Osteocyte (in vitro differentiated cells): ENCODE data around the gene APBB1IP. TPM values are rescaled to one million over a fixed set of nuclear protein-coding genes. Genes with fewer than 3 reads are reported as not detected.

Experiments used
- DNase-seq: peaks from one replicate; pipeline ENCODE4 v3.0.0; 2021; ENCODE audit warnings: mixed read lengths; ENCODE audit not compliant: unreplicated experiment; ENCODE audit errors: extremely low spot score
- H3K27ac Mint-ChIP-seq: one replicate; pipeline ENCODE4 v1.8.0; 2021; ENCODE audit warnings: mild to moderate bottlenecking, mixed read lengths; ENCODE audit not compliant: unreplicated experiment
- H3K27me3 Mint-ChIP-seq: one replicate; pipeline ENCODE4 v1.8.0; 2021; ENCODE audit warnings: mixed read lengths; ENCODE audit not compliant: unreplicated experiment
- H3K36me3 Mint-ChIP-seq: one replicate; pipeline ENCODE4 v1.8.0; 2021; ENCODE audit warnings: mixed read lengths; ENCODE audit not compliant: unreplicated experiment
- H3K4me1 Mint-ChIP-seq: one replicate; pipeline ENCODE4 v1.8.0; 2021; ENCODE audit warnings: mixed read lengths; ENCODE audit not compliant: unreplicated experiment
- H3K4me3 Mint-ChIP-seq: one replicate; pipeline ENCODE4 v1.8.0; 2021; ENCODE audit warnings: mild to moderate bottlenecking, moderate library complexity, mixed read lengths; ENCODE audit not compliant: unreplicated experiment
- H3K9me3 Mint-ChIP-seq: one replicate; pipeline ENCODE4 v1.8.0; 2021; ENCODE audit warnings: mixed read lengths; ENCODE audit not compliant: unreplicated experiment
- total RNA-seq: library from RNA; stranded (reverse); gene quantifications from 2 replicates; pipeline ENCODE4 v1.2.1, GENCODE V29; 2021
- TF ChIP-seq, protein P1 (sequence below): fragments of 200-600 bp; sonication (generic); IDR thresholded peaks from 2 replicates; pipeline ENCODE4 v1.5.0; 2021; ENCODE audit warnings: antibody characterized with exemption, mild to moderate bottlenecking, moderate library complexity

Gene APBB1IP
- total RNA-seq, 1 donor from 2014 or later, result not detected

DNA sequence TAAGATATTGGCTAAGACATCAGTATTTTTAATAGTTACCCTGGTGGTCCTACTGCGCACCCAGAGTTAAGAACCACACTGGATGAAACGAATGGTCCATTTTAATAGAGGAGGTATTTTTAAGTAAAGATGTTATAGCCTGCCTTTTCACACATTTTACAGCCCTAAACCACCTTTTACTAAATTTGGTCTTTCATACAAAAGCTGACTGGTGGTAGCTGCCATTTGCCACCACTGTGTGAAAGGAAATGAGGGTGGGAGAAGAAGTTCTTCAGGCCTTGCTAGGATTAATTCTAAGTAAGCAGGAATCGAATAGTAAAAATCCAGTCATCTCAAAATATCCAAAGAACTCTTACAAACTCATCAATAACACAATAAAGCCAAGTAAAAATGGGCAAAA, 15.2 kb upstream of the APBB1IP start:
- Mint-ChIP-seq H3K27ac (no peak overlapping the region), H3K4me1 (no peaks in the 10 kb centered on the region), H3K9me3 (peaks cover 4% of the 10 kb centered on the region), H3K36me3 (no peaks in the 10 kb centered on the region), H3K4me3 (no peak overlapping the region), H3K27me3 (no peaks in the 10 kb centered on the region)
- no peak for DNase-seq
- TF ChIP-seq, protein P1, sequence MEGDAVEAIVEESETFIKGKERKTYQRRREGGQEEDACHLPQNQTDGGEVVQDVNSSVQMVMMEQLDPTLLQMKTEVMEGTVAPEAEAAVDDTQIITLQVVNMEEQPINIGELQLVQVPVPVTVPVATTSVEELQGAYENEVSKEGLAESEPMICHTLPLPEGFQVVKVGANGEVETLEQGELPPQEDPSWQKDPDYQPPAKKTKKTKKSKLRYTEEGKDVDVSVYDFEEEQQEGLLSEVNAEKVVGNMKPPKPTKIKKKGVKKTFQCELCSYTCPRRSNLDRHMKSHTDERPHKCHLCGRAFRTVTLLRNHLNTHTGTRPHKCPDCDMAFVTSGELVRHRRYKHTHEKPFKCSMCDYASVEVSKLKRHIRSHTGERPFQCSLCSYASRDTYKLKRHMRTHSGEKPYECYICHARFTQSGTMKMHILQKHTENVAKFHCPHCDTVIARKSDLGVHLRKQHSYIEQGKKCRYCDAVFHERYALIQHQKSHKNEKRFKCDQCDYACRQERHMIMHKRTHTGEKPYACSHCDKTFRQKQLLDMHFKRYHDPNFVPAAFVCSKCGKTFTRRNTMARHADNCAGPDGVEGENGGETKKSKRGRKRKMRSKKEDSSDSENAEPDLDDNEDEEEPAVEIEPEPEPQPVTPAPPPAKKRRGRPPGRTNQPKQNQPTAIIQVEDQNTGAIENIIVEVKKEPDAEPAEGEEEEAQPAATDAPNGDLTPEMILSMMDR, result no peak

DNA sequence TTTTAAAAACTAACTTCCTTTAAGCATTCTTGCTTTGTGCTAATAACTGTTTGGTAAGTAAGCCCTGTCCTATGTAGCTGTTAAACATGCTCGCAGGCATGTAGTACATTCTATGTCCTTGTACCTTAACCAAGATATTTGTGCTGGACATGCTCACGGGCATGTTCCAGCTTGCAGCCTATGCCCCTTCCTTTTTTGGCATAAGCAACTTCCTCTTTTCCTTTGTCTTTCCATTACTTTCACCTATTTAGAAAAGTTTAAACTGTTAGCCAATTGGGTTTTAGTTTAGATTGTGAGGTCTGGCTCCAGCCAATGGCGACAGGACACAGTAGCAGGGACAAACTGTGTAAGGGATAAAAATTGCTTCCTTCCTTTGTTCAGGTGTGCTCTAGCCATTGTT, 14.4 kb upstream of the APBB1IP start:
- Mint-ChIP-seq H3K27ac (no peak overlapping the region), H3K4me1 (no peaks in the 10 kb centered on the region), H3K9me3 (peaks cover 4% of the 10 kb centered on the region), H3K27me3 (no peaks in the 10 kb centered on the region), H3K4me3 (no peak overlapping the region), H3K36me3 (no peaks in the 10 kb centered on the region)
- TF ChIP-seq, protein P1, result no peak
- DNase-seq, result no peak

DNA sequence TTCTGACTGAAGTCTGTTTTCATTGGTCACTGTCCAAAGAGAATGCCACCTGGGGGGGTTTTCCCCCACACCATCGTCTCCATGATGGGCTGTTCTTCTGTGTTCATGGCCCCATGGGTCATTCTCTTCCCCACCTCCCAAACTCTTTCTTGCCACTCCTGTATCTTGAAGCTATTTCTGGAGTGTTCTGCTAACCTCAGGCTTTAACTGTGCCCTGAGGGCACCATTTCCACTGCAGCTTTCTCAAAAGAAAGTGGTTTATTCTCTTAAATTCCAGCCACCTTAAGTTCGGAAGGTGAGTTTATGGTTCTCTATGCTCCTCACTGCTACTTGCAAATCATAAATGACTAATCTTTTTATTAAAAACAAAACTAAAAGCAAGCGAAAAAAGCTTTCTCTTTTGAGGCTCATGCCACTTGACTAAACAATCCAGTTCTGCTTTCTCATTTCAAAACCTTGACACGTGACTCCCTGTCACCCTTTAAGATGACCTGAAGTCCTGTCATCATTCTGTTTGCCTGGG, 7.4 kb upstream of the APBB1IP start:
- no peak overlapping the region for H3K4me3 Mint-ChIP-seq
- no peaks in the 10 kb centered on the region for H3K36me3 Mint-ChIP-seq
- no peaks in the 10 kb centered on the region for H3K4me1 Mint-ChIP-seq
- no peak for DNase-seq
- H3K27me3 Mint-ChIP-seq, result no peaks in the 10 kb centered on the region
- H3K9me3 Mint-ChIP-seq, result peaks cover 4% of the 10 kb centered on the region
- no peak overlapping the region for H3K27ac Mint-ChIP-seq
- TF ChIP-seq, protein P1, result no peak

DNA sequence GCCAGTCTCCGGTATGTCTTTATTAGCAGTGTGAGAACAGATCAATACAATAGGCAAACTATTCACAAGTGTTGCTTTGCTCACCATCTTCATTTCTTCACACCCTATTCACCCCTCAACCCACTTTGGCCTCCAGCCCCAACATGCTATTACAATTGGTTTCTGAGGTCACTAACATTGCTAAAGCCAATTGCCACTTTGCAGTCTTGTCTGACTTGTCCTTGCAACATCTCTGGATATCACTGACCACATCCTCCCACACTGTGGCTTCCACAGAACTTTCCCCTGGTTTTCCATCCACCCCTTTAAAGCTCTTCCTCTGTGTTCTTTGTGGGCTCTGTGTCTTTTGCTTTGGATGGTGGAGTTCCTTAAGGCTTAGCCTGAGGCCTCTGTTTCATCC, 5.2 kb upstream of the APBB1IP start:
- TF ChIP-seq, protein P1, result no peak
- H3K27me3 Mint-ChIP-seq, result peaks cover 4% of the 10 kb centered on the region
- no peak for DNase-seq

DNA sequence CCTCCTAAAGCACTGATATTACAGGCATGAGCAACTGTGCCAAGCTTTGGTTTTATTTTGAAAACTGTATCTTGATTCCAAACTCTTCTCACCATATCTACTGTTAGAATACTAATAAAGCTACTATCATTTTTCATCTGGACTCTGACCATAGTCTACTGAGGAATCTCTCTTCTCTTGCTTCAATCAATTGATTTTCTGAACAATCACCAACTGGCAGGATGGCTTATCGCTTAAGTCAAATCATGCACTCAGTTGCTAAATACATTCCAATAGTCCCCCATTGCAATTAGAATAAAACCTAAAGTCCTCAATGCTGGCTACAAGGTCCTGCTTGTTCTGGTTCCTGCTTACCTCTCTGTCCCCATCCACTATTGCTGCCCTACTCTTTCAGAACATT, 2.3 kb upstream of the APBB1IP start:
- H3K27ac Mint-ChIP-seq, result no peak overlapping the region

More for the DNA sequence above, 5.2 kb upstream of the APBB1IP start:
- H3K27ac Mint-ChIP-seq, result no peak overlapping the region
- H3K9me3 Mint-ChIP-seq, result no peaks in the 10 kb centered on the region
- H3K4me3 Mint-ChIP-seq, result no peak overlapping the region
- H3K4me1 Mint-ChIP-seq, result no peaks in the 10 kb centered on the region
- no peaks in the 10 kb centered on the region for H3K36me3 Mint-ChIP-seq

More for the DNA sequence above, 2.3 kb upstream of the APBB1IP start:
- Mint-ChIP-seq H3K4me1 (no peaks in the 10 kb centered on the region), H3K9me3 (no peaks in the 10 kb centered on the region), H3K27me3 (peaks cover 11% of the 10 kb centered on the region), H3K4me3 (no peak overlapping the region), H3K36me3 (no peaks in the 10 kb centered on the region)
- TF ChIP-seq, protein P1, result no peak
- DNase-seq, result no peak
